ENCODE results near the gene TAPBPL.

DNA sequence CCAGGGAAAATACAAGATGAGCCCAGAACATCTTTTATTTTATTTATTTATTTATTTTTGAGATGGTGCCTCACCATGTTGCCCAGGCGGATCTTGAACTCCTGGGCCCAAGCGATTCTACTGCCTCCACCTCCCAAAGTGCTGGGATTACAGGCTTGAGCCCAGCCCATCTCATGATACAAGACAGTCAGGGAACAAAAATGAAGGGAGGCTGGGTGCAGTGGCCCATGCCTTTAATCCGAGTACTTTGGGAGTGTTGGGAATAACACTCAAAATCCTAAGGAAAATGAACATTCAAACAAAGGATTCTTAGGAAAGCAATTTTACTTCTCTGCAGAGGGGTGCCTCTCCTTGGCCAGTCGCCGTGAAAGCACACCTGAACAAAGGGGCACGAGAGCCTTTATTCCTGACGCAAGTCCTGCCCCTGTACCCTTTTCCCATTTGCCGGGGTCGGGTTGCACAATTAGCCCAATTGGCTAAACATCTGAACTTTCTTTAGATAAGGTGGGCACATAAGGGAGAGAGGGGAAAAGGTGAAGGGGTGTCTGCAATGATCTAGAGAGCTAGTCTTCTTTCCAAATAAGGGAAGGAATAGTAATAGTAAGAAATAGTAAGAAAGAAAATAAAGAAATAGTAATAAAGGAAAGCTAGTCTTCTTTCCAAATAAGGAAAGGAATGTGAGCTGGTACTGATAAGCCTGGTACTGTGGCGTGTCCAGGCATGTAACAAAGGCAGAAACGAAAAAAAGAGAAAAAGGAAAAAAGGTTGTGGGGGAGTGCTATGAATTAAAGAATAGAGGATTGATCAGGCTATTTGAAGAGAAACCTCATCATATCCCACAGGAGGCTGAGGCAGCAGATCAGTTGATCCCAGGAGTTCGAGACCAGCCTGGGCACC, 55.5 kb downstream of the TAPBPL start:
- TF ChIP-seq, protein P1, sequence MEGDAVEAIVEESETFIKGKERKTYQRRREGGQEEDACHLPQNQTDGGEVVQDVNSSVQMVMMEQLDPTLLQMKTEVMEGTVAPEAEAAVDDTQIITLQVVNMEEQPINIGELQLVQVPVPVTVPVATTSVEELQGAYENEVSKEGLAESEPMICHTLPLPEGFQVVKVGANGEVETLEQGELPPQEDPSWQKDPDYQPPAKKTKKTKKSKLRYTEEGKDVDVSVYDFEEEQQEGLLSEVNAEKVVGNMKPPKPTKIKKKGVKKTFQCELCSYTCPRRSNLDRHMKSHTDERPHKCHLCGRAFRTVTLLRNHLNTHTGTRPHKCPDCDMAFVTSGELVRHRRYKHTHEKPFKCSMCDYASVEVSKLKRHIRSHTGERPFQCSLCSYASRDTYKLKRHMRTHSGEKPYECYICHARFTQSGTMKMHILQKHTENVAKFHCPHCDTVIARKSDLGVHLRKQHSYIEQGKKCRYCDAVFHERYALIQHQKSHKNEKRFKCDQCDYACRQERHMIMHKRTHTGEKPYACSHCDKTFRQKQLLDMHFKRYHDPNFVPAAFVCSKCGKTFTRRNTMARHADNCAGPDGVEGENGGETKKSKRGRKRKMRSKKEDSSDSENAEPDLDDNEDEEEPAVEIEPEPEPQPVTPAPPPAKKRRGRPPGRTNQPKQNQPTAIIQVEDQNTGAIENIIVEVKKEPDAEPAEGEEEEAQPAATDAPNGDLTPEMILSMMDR (IDR thresholded peaks at IDR 0.05; ENCODE audit: low read length) = no peak
- no peak for TF ChIP-seq EZH2 (IDR thresholded peaks at IDR 0.05; ENCODE audit: borderline replicate concordance, low read length)

Measured in OCI-LY1 (cell line).